Inflammatory macrophage treated with lipopolysaccharide for 1 hour (primary cell): Measurements from ENCODE around the gene GRK6.
"Not testable (repeated sequence)": the region's sequence is repeated elsewhere in the genome, so short reads cannot be mapped to it uniquely, and the experiment has no call there.

Source experiments
- DNase-seq, 2 donors: peaks; one replicate each; pipeline ENCODE4 v3.0.0-alpha.2; 2020 to 2022

Gene GRK6

DNA sequence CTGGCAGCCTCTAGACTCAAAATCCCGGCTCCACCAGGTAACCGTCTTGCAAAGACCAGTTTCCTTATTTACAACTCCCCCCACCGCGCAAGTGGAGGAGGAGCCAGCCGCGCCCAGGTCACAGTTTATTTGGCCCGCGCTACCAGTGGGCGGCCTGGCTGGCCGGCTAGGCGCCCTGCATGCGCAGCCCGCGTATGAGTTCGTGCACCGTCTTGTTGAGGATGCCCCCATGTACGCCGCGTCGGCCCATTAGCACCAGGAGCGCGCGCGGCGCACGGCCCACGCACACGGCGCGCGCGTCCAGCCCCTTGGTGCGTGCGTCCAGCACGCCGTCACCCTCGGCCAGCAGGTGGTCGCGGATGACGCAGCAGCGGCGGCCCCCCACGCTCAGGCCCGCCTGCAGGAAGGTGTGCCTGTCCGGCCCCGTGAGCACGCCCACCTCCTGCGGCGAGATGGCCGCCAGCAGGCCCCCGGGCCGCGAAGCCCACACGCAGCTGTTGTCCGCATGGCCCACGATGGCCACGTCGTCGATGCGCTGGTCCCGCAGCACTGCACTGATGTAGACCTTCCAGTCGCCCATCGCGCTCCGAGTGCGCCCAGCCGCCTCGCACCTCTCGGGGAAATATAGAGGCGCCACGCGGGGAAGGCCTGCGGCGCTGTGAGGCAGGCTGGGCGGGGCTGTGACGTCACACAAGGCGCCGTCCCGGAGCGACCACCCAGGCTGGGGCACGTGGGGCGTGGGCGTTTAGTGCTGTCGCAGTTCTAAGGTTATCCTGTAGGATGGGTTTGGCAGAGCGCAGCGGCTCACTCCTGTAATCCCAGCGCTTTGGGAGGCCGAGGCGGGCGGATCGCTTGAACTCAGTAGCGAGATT lies 26.2 kb upstream of the GRK6 start, which contains the start of gene PFN3:
PFN3 (minus strand) TSS at position 665 of the 872 bp plus-strand sequence; CDS start at position 580, 85 bp downstream.
- DNase-seq: no peak

- DNase-seq: no peak
These were observed 24.0 kb upstream of the GRK6 start for GRCh38 chr5:177402271-177403043.

- DNase-seq: no peak
These were observed 23.2 kb upstream of the GRK6 start for GRCh38 chr5:177403102-177403791.

DNA sequence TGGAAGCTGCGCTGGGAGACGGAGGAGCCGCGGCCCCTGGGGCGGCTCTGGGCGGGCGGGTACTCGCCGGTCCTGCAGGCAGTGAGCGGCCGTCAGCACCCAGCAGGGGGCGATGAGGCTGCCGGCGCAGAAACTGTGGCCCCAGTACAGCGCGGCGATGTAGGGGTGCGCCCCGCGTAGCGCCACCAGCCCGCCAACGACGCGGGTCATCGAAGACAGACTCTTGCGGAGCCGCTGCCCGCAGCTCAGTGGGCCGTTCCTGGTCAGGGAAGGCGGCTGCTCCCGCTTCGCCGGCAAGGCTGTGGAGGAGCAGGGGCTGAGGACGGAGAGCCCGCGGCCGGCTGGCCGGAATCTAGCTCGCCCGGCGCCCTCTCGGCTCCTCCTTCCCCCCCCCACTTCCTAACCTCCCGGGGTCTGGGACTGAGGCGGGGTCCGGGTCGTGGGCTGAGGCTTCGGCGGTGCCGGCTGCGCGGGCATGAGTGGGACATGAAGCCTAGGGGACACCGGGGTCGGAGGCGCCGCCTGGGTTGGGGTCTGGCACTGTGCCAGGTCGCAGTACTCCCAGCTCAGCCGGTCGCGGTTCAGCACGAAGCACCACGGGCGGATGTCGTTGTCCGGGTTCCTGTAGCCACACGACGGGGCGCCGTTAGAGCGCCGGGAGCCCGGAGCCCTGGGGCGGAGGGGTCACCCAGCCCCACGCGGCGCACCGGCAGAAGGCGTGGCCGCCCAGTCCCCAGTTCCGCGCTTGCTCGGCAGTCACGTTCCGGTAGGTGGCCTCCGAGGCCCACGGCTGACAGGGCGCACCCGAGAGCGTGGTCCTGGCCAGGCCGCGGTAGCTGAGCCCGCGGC lies 22.5 kb upstream of the GRK6 start:
- peak; percentile 62 to 76 for DNase-seq

GRCh38 chr5:177404641-177405179 lies 21.8 kb upstream of the GRK6 start:
- no peak for DNase-seq

DNA sequence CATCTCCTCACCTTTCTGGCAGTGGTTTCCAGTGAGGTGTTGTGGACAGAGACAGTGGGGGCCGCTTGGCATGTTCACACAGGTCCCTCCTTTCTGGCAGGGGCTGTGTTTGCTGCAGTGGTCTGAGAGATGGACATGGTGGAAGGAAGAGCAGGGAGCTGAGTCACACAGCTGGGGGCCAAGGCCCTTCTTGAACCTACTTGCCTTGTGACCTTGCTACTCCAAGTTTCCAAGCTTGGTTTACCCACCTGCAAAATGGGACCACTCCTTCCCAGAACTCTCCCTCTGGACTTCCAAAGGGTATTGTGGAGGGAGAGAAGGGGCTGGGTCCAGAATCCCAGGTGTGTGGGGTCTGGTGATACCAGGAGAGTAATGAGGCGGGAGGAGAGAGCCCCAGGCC lies 21.2 kb upstream of the GRK6 start:
- no peak for DNase-seq

GRCh38 chr5:177405805-177406204 lies 20.7 kb upstream of the GRK6 start:
- peak; percentile 59 for DNase-seq

DNA sequence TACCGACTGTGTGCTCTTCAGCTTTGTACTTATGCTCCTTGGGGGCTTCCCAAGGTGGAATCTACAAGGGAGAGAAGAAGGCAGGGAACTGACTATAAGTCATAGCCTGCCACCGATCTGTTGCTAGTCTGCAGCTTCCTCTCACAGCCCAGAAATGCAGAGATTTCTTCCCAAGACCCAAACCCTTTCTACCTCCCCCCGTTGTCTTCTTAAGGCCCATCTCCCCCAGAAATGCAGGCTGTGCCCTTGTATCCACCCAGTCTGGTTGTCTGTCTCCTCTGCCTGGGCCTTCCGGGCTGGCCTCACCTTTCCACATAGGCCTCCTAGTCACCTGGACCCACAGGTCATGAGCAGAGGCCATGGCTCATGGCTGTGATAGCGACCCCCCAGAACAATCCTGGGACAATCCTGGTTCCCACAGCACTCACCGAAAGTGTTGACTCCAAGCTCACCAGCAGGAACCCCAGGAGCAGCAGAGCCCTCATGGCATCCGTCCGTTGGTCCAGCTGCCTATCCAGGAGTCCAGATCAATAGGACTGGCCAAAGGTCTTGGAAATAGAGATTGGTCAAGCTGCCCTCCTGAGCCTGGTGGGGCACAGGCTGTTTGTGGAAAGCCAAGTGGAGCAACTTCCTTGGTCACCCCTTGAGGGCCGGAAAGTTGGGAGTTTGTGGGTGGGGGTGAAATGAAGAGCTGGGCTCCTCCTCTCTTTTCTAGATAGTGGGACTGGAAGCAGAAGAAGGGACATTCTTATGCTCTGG lies 17.3 kb upstream of the GRK6 start, which contains the start of gene F12:
F12 (minus strand) TSS at position 522 of the 759 bp plus-strand sequence; CDS start at position 485, 37 bp downstream.
- no peak for DNase-seq

- DNase-seq: no peak
These were observed 15.9 kb upstream of the GRK6 start for GRCh38 chr5:177410575-177410974.

DNA sequence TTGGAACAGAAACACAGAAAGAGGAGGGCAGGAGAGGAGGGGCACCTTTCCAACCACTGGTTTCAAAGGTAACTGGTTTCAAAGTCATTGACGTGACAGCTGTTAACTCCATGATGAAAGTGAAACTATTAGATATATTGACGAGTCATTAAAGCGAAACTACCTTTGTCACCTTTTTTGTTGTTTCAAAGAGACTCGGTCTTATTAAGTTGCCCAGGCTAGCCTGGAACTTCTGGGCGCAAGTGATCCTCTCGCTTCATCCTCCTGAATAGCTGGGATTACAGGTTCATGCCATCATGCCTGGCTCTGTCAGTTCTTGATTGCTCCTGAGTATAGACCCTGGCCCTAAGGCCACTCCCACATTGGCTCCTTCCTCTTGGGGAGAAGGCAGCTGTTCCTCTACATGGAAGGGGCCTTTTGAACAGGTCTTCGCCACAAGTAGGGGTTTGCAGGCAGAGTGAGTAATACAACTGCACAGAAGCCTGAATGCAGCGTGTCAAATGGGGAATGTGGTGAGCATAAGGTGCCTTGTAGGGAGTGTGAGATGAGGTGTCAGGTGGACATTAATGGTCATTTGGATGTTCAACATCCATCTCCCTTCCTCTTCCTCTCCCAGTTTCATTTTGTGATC lies 13.8 kb upstream of the GRK6 start:
- DNase-seq: no peak

- no peak for DNase-seq
These were observed 12.0 kb upstream of the GRK6 start for GRCh38 chr5:177414481-177414880.

- not testable (repeated sequence) for DNase-seq
These were observed 9.4 kb upstream of the GRK6 start for GRCh38 chr5:177417081-177417480.

- no peak for DNase-seq
These were observed 7.4 kb upstream of the GRK6 start for GRCh38 chr5:177419046-177419445.

- not testable (repeated sequence) for DNase-seq
These were observed 6.0 kb upstream of the GRK6 start for GRCh38 chr5:177420472-177420871.

GRCh38 chr5:177421062-177421798 lies 5.2 kb upstream of the GRK6 start:
- no peak for DNase-seq

DNA sequence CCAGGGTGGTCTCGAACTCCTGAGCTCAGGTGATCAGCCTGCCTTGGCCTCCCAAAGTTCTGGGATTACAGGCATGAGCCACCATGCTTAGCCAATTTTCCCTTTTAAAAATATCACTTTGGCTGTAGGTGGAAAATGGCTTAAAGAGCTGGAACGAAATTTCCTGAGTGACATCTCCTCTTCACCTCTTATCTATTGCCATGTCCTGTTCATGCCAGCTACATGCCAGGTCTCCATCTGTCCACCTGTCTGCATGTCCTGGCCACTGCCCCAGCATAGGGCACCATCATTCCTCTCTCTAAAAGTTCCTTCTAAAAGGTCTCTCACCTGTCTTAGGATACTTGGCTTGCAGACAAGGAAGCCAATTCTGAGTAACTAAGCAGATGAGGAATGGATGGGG lies 2.8 kb upstream of the GRK6 start:
- DNase-seq: no peak

GRCh38 chr5:177425196-177425800 lies 1.2 kb upstream of the GRK6 start:
- no peak for DNase-seq

- DNase-seq: peak; percentile 100
These were observed 493 bp upstream of the GRK6 start for GRCh38 chr5:177425801-177426565.
